ENCODE data around the gene ZBTB8A.
"Not testable (repeated sequence)": the region's sequence is repeated elsewhere in the genome, so short reads cannot be mapped to it uniquely, and the experiment has no call there.

ZBTB8A gene

DNA sequence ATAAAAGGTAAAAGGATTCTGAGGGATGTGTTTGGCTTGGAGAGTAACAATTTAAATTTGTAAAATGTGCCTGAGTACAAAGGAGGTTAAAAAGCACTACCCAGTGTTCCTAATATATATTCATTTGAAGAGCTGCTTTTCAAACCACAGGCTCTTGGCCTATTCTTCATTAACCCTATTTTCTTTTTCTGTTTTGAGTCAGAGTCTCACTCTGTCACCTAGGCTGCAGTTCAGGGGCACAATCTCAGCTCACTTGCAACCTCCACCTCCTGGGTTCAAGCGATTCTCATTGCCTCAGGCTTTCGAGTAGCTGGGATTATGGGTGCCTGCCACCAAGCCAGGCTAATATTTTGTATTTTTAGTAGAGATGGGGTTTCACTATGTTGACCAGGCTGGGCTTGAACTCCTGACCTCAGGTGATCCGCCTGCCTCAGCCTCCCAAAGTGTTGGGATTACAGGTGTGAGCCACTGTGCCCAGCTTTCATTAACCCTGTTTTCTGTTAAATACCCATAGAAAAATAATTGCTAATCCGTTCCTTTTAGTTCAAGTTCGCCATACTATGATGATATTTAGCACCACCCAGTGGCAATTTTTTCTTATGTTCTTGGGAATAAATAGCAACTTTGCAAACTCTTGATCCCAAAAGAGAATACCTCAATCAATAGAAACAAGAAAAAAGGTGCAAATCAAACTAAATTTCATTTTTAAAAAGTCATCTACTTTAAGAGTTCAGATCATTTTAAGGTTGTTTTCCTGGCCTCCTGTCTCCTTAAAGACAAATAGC lies 80.7 kb downstream of the ZBTB8A start:
- DNase-seq (ENCODE audit: low read depth in 1 of 2, low spot score in 1 of 2): no peak

DNA sequence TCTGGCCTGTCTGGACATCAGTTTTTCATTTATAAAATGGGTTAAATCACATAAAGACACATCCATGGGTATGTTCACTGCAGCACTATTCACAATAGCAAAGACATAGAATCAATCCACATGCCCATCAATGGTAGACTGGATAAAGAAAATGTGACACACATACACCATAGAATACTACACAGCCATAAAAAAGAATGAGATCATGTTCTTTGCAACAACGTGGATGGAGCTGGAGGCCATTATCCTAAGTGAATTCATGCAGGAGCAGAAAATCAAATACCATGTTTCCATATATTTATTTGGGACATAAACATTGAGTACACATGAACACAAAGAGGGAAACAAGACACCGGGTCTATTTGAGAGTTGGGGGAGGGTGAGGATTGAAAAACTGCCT lies 83.0 kb downstream of the ZBTB8A start:
- no peak for DNase-seq (ENCODE audit: low read depth in 1 of 2, low spot score in 1 of 2)

DNA sequence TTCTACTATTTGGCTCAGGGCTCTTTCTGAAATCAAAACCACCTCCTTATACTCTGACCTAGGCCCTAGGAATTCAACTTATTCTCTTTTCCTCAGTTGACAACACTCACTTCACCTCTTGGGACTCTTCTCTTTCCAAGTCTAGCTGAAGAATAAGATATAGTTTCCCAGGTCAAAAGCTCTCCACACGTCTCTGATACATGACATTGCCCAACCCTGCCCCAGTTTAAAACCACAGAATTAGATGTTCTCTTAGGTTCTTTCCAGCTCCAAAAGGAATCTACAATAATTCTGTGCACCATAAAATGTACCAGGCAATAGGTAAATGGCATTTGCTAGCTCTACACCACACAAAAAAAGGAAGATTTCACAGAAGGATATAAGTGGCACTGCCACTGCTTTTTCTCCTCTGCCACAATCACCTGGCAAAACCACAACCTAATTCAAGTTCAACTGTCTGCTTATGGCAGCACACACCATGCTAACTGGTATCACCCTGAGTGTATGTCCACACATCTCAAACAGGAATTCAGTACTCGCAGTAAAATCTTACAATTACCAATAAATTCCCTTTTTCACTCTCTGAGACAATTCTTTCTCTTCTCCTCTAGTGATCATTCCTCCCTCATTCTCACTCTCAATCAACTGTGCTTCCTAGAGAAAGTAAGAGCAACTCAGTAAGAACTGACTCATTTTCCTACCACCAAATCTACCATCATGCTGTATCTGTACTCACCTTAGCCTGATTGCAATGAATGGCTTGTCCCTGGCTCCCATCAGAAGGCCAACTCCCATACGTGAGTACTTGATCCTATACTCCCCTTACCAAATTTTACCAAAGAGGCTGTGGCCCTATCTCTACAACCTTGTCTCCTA lies 83.8 kb downstream of the ZBTB8A start:
- no peak for DNase-seq (ENCODE audit: low read depth in 1 of 2, low spot score in 1 of 2)

DNA sequence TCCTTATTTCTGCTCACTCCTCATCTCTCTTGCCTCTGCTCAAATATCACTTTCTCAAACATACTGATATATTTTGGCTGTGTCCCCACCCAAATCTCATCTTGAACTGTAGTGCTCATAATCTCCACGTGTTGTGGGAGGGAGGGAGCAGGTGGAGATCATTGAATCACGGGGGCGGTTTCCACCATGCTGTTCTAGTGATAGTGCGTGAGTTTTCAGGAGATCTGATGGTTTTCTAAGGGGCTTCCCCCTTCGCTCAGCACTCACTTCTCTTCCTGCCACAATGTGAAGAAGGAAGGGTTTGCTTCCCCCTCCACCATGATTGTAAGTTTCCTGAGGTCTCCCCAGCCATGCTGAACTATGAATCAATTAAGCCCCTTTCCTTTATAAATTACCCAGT lies 84.5 kb downstream of the ZBTB8A start:
- DNase-seq (ENCODE audit: low read depth in 1 of 2, low spot score in 1 of 2): no peak

DNA sequence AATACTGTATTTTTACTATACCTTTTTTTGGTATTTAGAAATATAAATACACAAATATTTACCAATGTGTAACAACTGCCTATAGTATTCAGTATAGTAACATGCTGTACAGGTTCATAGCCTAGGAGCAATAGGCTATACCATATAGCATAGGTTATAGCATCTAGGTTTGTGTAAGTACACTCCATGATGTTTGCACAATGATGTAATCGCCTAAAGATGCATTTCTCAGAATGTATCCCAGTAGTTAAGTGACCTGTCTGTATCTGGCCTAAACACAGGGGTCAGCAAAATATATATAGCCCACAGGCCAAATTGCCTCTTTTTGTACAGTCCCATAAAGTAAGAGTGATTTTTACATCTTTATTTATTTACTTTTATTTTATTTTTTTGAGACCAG lies 86.9 kb downstream of the ZBTB8A start:
- DNase-seq (ENCODE audit: low read depth in 1 of 2, low spot score in 1 of 2): no peak

DNA sequence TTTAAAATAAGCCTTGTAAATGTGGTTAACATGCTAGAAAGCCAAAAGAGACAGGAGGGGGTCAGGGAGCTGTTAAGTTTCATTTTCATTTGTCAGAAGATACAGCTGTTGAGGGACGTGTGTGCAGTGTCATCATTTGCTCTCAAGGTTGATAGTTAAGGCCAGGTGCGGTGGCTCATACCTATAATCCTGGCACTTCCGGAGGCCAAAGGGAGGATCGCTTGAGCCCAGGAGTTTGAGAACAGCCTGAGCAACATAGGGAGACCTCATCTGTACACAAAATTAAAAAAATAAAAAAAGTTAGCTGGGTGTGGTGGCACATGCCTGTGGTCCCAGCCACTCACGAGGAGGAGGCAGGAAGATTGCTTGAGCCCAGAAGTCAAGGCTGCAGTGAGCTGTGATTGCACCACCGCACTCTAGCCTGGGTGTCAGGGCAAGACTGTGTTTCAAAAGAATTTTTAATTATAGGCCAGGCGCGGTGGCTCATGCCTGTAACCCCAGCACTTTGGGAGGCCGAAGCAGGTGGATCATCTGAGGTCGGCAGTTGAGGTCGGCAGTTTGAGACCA lies 88.5 kb downstream of the ZBTB8A start:
- DNase-seq (ENCODE audit: low read depth in 1 of 2, low spot score in 1 of 2): no peak

DNA sequence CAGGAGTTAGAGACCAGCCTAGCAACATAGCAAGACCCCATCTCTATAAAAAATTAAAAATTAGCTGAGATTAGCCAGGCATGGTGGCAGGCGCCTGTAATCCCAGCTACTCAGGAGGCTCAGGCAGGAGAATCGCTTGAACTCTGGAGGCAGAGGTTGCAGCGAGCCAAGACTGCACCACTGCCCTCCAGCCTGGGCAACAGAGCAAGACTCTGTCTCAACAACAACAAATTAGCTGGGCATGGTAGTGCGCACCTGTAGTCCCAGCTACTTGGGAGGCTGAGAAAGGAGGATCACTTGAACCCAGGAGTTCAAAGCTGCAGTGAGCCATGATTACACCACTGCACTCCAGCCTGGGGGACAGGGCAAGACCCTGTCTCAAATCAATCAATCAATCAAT lies 90.9 kb downstream of the ZBTB8A start:
- not testable (repeated sequence) for DNase-seq (ENCODE audit: low read depth in 1 of 2, low spot score in 1 of 2)

DNA sequence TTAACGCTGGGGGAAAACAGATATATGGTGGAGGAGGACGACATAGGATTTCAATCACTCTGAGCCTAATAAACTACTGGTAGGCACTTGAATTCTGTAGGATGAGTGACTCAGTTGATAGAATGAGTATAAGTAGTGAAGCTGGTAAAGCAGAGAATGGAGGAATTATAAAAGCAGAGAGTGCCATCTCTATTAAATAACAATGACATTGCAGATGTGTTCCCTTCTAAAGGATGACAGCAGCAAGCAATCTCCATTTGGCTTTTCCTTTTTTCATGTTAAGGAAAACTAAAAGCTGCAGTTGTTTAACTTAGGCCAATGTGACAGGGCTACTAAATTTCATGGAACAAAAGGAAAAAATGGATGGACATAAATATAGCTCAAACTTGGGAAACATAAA lies 93.6 kb downstream of the ZBTB8A start:
- no peak for DNase-seq (ENCODE audit: low read depth in 1 of 2, low spot score in 1 of 2)

DNA sequence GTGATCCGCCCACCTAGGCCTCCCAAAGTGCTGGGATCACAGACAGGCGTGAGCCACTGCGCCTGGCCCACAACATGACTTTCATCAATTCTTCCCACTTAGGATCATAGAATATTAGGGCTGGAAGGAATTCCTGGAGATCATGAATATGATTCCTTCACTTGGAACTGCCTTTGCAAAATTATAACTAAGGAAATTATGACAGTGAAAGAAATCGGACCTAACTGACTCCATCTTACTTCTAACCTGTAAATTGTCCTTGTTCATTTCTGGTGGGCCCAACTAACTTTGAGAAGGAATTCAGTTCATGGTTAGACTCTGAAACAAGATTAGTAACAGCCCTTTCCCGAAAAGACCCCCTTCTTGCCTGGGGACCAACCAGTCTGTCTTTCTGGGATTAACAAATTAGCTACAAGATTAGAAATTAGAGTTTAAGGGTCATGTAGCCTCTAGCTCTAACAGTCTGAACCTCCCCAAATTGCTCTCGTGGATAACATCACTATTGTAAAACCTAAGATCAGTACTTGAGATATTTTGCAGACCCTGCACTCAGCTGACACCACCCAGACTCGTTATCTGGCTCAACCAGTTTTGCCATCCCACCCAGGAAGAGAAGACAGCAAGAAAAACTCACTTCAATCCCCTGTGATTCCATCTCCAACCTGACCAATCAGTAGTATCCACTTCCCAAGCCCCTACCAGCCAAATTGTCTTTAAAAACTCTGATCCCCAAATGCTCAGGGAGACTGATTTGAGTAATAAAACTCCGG lies 96.5 kb downstream of the ZBTB8A start:
- no peak for DNase-seq (ENCODE audit: low read depth in 1 of 2, low spot score in 1 of 2)

DNA sequence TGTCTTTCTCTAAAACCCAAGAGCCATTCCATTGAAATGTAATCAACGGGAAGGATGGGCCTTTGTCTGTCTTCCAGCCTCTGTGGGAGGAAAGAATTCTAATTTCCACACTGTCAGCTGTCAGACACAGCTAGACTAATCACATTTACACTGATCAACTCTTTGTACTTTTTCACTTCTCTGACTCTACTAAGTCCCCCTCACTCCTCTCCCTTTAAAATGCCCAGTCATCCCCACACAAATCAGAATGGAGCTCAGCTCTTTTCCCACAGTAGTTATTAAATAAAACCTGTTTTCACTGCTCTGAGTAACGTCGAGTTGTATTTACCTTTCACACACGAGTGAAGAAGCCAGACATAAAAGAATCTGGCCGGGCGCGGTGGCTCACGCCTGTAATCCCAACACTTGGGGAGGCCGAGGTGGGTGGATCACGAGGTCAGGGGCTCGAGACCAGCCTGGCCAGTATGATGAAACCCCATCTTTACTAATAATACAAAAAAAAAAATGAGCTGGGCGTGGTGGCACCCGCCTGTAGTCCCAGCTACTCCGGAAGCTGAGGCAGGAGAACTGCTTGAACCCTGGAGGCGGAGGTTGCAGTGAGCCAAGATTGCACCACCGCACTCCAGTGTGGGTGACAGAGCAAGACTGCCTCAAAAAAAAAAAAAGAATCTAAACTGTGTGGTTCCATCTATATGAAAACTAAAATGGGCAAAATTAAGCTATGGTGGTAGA lies 97.9 kb downstream of the ZBTB8A start:
- DNase-seq (ENCODE audit: low read depth in 1 of 2, low spot score in 1 of 2): no peak

DNA sequence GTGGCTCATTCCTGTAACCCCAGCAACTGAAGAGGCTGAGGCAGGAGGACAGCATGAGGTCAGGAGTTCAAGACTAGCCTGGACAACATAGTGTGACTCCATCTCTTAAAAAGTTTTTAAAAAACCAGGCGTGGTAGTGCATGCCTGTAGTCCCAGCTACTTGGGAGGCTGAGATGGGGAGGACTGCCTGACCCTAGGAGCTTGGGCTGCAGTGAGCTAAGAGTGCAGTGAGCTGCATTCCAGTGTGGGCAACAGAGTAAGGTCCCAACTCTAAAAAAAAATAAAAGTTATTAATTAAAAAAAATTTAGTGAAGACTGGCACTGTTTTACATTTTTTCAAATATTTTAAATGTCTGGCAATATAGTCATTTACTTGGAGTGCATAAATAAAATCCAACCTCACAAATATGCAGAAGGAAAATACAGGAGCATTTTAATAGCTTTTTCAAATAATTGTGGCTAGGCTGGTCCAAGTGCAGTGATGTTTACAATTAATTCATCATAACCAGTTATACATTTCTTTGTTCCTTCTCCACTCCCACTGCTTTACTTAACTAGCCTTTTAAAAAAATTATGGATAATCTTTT lies 100.4 kb downstream of the ZBTB8A start:
- DNase-seq (ENCODE audit: low read depth in 1 of 2, low spot score in 1 of 2): no peak

DNA sequence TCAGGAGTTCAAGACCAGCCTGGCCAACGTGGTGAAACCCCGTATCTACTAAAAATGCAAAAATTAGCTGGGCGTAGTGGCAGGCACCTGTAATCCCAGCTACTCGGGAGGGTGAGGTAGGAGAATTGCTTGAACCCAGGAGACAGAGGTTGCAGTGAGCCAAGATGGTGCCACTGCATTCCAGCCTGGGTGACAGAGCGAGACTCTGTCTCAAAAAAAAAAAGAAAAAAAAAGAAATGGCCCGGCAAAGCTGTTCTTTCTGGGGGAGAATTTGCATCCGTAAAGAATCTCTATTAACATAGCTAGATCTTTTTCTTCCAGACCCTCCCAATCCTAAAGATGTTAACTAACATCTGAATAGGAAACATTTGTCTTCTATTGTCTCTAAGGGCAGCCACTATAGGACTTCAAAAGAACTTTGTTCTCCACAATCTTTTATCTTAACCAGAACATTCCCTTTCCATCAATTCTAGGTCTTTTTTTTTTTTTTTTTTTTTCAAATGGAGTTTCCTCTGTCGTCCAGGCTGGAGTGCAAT lies 103.1 kb downstream of the ZBTB8A start:
- not testable (repeated sequence) for DNase-seq (ENCODE audit: low read depth in 1 of 2, low spot score in 1 of 2)

DNA sequence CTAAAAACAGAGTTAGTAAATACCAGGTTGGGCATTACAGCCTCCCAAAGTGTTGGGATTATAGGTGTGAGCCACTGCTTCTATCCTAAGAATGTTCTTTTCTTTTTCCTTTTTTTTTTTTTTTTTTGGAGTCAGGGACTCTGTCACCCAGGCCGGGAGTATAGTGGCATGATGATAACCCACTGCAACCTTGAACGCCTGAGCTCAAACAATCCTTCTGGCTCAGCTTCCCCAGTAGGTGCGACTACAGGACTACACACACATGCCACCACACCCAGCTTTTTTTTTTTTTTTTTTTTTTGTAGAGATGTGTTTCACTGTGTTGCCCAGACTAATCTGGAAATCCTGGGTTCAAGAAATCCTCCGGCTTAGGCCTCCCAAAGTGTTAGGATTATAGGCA lies 105.2 kb downstream of the ZBTB8A start:
- no peak for DNase-seq (ENCODE audit: low read depth in 1 of 2, low spot score in 1 of 2)

DNA sequence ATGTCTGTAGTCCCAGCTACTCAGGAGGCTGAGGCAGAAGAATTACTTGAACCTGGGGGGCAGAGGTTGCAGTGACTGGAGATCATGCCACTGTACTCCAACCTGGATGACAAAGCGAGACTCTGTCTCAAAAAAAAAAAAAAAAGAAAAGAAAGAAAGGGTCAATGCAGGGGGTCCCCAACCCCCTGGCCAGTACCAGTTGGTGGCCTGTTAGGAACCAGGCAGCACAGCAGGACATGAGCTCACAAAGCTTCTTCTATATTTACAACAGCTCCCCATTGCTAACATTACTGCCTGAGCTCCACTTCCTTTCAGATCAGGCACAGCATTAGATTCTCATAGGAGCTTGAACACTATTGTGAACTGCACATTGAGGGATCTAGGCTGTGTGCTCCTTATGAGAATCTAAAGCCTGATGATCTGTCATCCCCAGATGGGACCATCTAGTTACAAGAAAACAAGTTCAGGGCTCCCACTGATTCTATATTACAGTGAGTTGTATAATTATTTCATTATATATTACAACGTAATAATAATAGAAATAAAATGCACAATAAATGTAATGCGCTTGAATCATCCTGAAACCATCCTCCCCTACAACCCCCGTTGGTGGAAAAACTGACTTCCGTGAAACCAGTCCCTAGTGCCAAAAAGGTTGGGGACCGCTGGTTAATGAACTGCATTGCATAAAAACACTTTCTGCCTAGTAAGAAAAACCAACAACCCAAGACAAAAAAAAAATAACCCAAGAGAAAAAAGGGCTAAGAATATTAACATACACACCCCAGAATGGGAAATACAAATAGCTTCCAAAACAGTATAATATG lies 108.3 kb downstream of the ZBTB8A start:
- no peak for DNase-seq (ENCODE audit: low read depth in 1 of 2, low spot score in 1 of 2)

DNA sequence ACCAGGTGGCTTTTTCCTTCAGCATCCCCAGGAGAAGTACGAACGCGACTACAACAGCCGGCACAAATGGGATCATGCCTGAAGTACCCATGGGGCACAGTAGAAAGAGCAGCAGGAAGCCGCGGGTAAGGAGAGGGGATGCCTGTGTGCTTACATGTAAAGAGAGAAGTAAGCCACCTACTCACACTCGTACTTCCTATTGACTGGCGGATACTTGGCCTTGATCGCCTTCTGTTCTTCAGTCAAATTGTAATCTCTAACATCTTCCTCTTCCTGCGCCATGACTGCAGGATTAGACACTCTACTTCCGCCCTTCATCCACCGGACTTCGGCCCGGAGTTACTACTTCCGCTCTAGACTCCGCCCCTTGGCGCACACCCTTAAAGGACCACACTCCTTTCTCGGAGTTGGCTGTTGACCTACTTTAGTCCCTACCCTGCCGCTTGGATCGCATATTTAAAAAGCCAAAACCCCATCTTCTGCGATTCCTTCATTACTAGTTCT lies 111.1 kb downstream of the ZBTB8A start, which contains the start of gene ZBTB8OS:
ZBTB8OS (minus strand) TSS at position 303 of the 504 bp plus-strand sequence; CDS start at position 282, 21 bp downstream.
- peak; percentile 75 to 76 for DNase-seq (ENCODE audit: low read depth in 1 of 2, low spot score in 1 of 2)

DNA sequence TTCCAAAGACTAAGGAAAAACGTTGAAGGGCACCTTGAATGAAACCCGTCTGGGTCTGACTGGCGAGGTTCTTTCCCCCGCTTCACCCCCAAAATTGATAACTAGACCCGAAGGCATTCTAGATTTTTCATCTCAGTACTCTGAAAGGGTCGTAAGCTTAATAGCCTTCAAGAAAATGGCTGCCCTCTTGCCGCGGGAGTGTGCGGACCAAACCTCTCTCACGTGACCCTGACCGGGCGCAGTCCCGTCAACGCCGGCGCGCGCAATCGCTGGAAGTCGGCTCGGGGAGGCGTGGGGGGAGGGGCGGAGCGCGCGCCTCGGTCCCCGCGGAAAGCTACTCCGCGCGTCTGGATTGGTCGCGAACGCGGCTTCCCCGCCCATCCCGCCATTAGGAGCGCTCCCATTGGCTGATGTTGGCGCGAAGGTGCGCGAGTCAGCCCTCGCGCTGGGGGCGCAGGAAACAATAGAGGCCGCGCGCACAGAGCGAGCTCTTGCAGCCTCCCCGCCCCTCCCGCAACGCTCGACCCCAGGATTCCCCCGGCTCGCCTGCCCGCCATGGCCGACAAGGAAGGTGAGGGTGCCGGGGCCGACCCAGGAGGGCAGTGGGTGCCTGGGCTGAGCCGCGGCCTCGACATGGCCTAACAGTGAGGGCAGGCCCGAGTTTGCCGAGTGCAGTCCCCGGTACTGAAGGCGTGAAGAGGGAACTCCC lies 111.7 kb downstream of the ZBTB8A start, which contains the start of gene RBBP4:
RBBP4 (plus strand) TSS at position 457 of the 709 bp plus-strand sequence; CDS start at position 556, 99 bp downstream.
- DNase-seq (ENCODE audit: low read depth in 1 of 2, low spot score in 1 of 2): peak; percentile 98 to 99

DNA sequence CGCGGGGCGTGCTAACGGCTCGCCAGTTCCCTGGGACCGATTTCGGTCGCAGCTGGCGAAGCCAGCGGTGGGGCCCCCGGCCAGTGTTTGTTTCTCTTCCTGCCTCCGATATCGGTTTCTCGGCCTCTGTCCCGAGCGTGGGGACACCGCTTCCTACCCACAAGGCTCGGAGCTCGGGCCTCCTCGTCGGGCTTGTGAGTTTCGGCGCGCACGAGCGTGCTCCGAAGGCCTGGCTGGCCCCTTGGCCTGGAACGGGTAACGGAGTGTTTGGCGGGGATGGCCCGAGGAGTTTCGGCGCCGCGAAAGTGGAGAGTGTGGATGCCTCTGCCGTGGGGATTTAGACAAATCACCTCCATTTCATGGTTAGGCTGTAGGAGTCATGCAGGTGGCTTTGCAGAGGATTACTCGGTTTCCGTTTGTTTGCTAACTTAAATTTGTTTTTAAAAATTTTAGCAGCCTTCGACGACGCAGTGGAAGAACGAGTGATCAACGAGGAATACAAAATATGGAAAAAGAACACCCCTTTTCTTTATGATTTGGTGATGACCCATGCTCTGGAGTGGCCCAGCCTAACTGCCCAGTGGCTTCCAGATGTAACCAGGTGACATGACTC lies 112.3 kb downstream of the ZBTB8A start:
- no peak for DNase-seq (ENCODE audit: low read depth in 1 of 2, low spot score in 1 of 2)

All from activated T-helper 1 cell treated with anti-CD3 and anti-CD28 coated beads, Interleukin-2, amount 50 U/mL, for 16 hours (primary cell).